Nucleus accumbens (tissue), 56 donors: Measurements from ENCODE around the gene P2RY14.

Experiments
- DNase-seq, 56 donors: peaks; one replicate each; lab custom pipeline; 2025; lab: John Stamatoyannopoulos, UW

P2RY14 gene

GRCh38 chr3:151278230-151278629 is at the start of gene P2RY14:
Gene P2RY14, minus strand, starts transcription at chr3:151278542. Its CDS starts 64,226 bp downstream, at chr3:151214316.
- DNase-seq: no peak

- no peak for DNase-seq
Measured at GRCh38 chr3:151327571-151328198, 49.3 kb upstream of the P2RY14 start.

GRCh38 chr3:151322511-151322910 is 44.2 kb upstream of the P2RY14 start:
- DNase-seq: no peak

GRCh38 chr3:151321526-151321925 is 43.2 kb upstream of the P2RY14 start:
- no peak for DNase-seq

GRCh38 chr3:151320131-151320530 is 41.8 kb upstream of the P2RY14 start:
- DNase-seq: no peak

GRCh38 chr3:151319628-151320027 is 41.3 kb upstream of the P2RY14 start:
- no peak for DNase-seq

- no peak for DNase-seq
Measured at GRCh38 chr3:151318991-151319390, 40.6 kb upstream of the P2RY14 start.

GRCh38 chr3:151318313-151318712 is 40.0 kb upstream of the P2RY14 start:
- DNase-seq: no peak

GRCh38 chr3:151316267-151316991 is 38.1 kb upstream of the P2RY14 start, which contains the start of gene GPR87:
Gene GPR87, minus strand, starts transcription at chr3:151316820. Its CDS starts 16,720 bp downstream, at chr3:151300100.
- peak in 8 of 56 donors; percentile 4 to 24 (median 10) for DNase-seq

- no peak for DNase-seq
Measured at GRCh38 chr3:151315846-151316245, 37.5 kb upstream of the P2RY14 start.

GRCh38 chr3:151315136-151315535 is 36.8 kb upstream of the P2RY14 start:
- no peak for DNase-seq

- no peak for DNase-seq
Measured at GRCh38 chr3:151314593-151314992, 36.3 kb upstream of the P2RY14 start.

- DNase-seq: no peak
Measured at GRCh38 chr3:151314137-151314536, 35.8 kb upstream of the P2RY14 start.

GRCh38 chr3:151312972-151313371 is 34.6 kb upstream of the P2RY14 start:
- no peak for DNase-seq

- DNase-seq: no peak
Measured at GRCh38 chr3:151309566-151309965, 31.2 kb upstream of the P2RY14 start.

GRCh38 chr3:151307583-151308488 is 29.5 kb upstream of the P2RY14 start:
- DNase-seq: no peak

GRCh38 chr3:151307131-151307530 is 28.8 kb upstream of the P2RY14 start:
- DNase-seq: no peak

GRCh38 chr3:151306168-151306810 is 27.9 kb upstream of the P2RY14 start:
- no peak for DNase-seq

- peak in 1 of 56 donors; percentile 7 for DNase-seq
Measured at GRCh38 chr3:151305775-151306151, 27.4 kb upstream of the P2RY14 start.

GRCh38 chr3:151305060-151305774 is 26.9 kb upstream of the P2RY14 start:
- DNase-seq: peak in 11 of 56 donors; percentile 2 to 32 (median 9)
